SK-N-MC (cell line): Measurements from ENCODE around the gene OMA1.

Source experiments
- EZH2 ChIP-seq: fragments of 200-600 bp; sonication (generic); IDR thresholded peaks from one replicate; pipeline ENCODE4 v1.6.1; 2017; ENCODE audit warnings: antibody characterized with exemption
- FOXP2 ChIP-seq: optimal IDR thresholded peaks from 2 replicates; pipeline ENCODE3; 2011; ENCODE audit warnings: mild to moderate bottlenecking, moderate library complexity; ENCODE audit not compliant: insufficient read depth; ENCODE audit errors: extremely low read length, control extremely low read depth
- POLR2AphosphoS5 ChIP-seq: IDR thresholded peaks from 2 replicates; pipeline ENCODE4 v1.6.1; 2012; ENCODE audit warnings: mild to moderate bottlenecking, low read depth, low read length, borderline replicate concordance

DNA sequence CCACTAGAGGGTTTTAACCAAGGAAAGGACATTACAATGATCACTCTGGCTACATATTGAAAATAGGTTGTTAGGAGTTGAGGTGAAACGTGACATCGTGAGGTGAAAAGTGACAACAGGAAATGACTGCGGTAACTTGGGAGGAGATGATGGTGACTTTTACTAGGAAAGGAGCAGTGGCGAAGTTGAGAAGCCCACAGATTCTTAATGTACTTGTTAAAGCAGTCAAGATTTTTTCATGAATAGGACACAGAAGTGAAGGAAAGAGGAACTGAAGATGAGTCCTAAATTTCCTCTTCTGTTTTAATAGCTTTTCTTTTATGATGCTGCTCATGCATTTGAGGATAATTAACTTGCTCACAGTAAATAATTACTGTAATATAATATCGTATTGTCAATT, 59.5 kb downstream of the OMA1 start:
- TF ChIP-seq EZH2 = no peak
- TF ChIP-seq FOXP2 = no peak
- TF ChIP-seq POLR2AphosphoS5 = no peak
